ENCODE data around the gene EML2. TPM values are rescaled to one million over a fixed set of nuclear protein-coding genes. Genes with fewer than 3 reads are reported as not detected.

EML2 gene
- total and polyA plus RNA-seq, 2 of the 8 experiments (the other 6 are each of a cell fraction or from before 2014, with no cell fraction given) = 28.8 to 29.4 TPM

- no peaks in the 10 kb centered on the region for H3K36me3 ChIP-seq (ENCODE audit: control insufficient read depth in 2 of 4, insufficient read depth in 4 of 4, low read length in 3 of 4)
- no peak for FAIRE-seq
- H3K79me1 ChIP-seq (ENCODE audit: low read depth, low read length) = no peaks in the 10 kb centered on the region
- peak overlapping the region; percentile 37 to 46 (median 40); a peak in 4 of 7 replicates for H3K9ac ChIP-seq (replicated peaks in 1 of 4; ENCODE audit: extremely low read depth in 1 of 4, low read depth in 3 of 4, low read length in 3 of 4)
- H2BK15ac ChIP-seq (ENCODE audit: low read length) = peak overlapping the region; percentile 83; the same call in 1 of the 2 replicates
- H3K4me2 ChIP-seq (ENCODE audit: insufficient read depth in 1 of 2, low read depth in 2 of 2, low read length in 2 of 2) = peak overlapping the region; percentile 74 to 89
- peak overlapping the region; percentile 75; the same call in 1 of the 2 replicates for H2BK5ac ChIP-seq (ENCODE audit: low read depth, low read length)
- peak overlapping the region; percentile 93 for H4K8ac ChIP-seq (ENCODE audit: extremely low read depth, insufficient read depth, low read length)
- peak overlapping the region; percentile 62 for H3K56ac ChIP-seq (replicated peaks; ENCODE audit: insufficient read length, low read depth, low read length)
- ChIA-PET CTCF (ENCODE audit: partially characterized antibody) (interaction anchor here (0.5 to 9.6 kb wide), 14 partner anchors 15 to 192 kb away, joined by 3 to 98 read pairs (median 3); partner anchors contain the start of genes PPM1N, QPCTL and SNRPD2), POLR2A (ENCODE audit: partially characterized antibody) (interaction anchor here (0.7 to 3.7 kb wide), 15 partner anchors 9 to 285 kb away, joined by 3 to 32 read pairs (median 4); partner anchors contain the start of genes GIPR, QPCTL, SIX5 and SNRPD2)
- H4K20me1 ChIP-seq (replicated peaks in 1 of 2; ENCODE audit: control insufficient read depth in 1 of 2, insufficient read depth in 2 of 2, low read length in 2 of 2) = no peaks in the 10 kb centered on the region
- no peak overlapping the region for H3K23ac ChIP-seq (ENCODE audit: insufficient read length)
- peaks cover 0 to 9% (median 0%) of the 10 kb centered on the region in 4 experiments; a peak in 4 of 7 replicates for H3K27me3 ChIP-seq (replicated peaks in 1 of 4; ENCODE audit: control insufficient read depth in 3 of 4, extremely low read depth in 1 of 4, insufficient read depth in 3 of 4, low read length in 3 of 4)
- H3K4me1 ChIP-seq (replicated peaks in 1 of 4; ENCODE audit: control insufficient read depth in 3 of 4, insufficient read depth in 4 of 4, low read length in 3 of 4) = peaks cover 0 to 7% (median 4%) of the 10 kb centered on the region in 4 experiments; a peak in 5 of 7 replicates
- peak overlapping the region; percentile 96; the same call in 1 of the 2 replicates for H2BK12ac ChIP-seq (ENCODE audit: low read depth, low read length)
- peak overlapping the region; percentile 88 for H3K18ac ChIP-seq (ENCODE audit: extremely low read depth, low read length)
- no peak overlapping the region for H4K91ac ChIP-seq (replicated peaks; ENCODE audit: insufficient read length, low read length)
- H2AK5ac ChIP-seq (ENCODE audit: low read depth, low read length) = no peak overlapping the region
- no peak overlapping the region for H3K14ac ChIP-seq (ENCODE audit: insufficient read length)
- H3K4me3 ChIP-seq (ENCODE audit: extremely low read depth in 1 of 4, insufficient read depth in 2 of 4, low read depth in 3 of 4, low read length in 4 of 4) = peak overlapping the region; percentile 64 to 88 (median 74)
- peak overlapping the region; percentile 23 for H4K5ac ChIP-seq (ENCODE audit: insufficient read length, low read depth, low read length)
- TF ChIP-seq MAX (IDR thresholded peaks at IDR 0.05) (peak; percentile 54), NANOG (IDR thresholded peaks at IDR 0.05; ENCODE audit: insufficient read depth, low read depth, low read length, poor library complexity, severe bottlenecking) (no peak), KDM4A (IDR thresholded peaks at IDR 0.05; ENCODE audit: low read depth, low read length, severe bottlenecking) (peak; percentile 83)
- 7% methylated on average over 20 of the region's 28 CpGs; no CpG with 5 or more reads in 1 of the 2 experiments for WGBS, 2 experiments (ENCODE audit: extremely low coverage in 1 of 2, insufficient coverage in 1 of 2, insufficient read length in 1 of 2, insufficient replicate concordance in 2 of 2, low coverage in 1 of 2, low lambda C conversion rate in 2 of 2, missing lambda C conversion rate in 1 of 2)
- peak overlapping the region; percentile 97 for H2AFZ ChIP-seq (ENCODE audit: low read length)
- H3K79me2 ChIP-seq (ENCODE audit: control insufficient read depth in 1 of 2, insufficient read depth in 2 of 2, low read length in 2 of 2) = no peaks in the 10 kb centered on the region
- H3K23me2 ChIP-seq (ENCODE audit: low read depth, low read length) = peaks cover 10% of the 10 kb centered on the region
- H3K4ac ChIP-seq (replicated peaks; ENCODE audit: insufficient read length, low read depth, low read length) = no peak overlapping the region
- H2BK120ac ChIP-seq (replicated peaks; ENCODE audit: low read depth, low read length) = no peak overlapping the region
- H3K27ac ChIP-seq (ENCODE audit: low read depth, low read length) = no peak overlapping the region
- no peaks in the 10 kb centered on the region for H3K9me3 ChIP-seq (ENCODE audit: insufficient read depth in 2 of 2, low read depth in 1 of 2, low read length in 1 of 2)
- DNase-seq (ENCODE audit: low read depth in 1 of 2, low spot score in 2 of 2) = peak in 1 of 2 experiments; percentile 85
- peak overlapping the region; percentile 34; the same call in 1 of the 2 replicates for H2BK20ac ChIP-seq (ENCODE audit: low read length)
These were observed 37.7 kb upstream of the EML2 start for GRCh38 chr19:45676851-45677263.

Measured in H1 (cell line).